Smooth muscle cell (in vitro differentiated cells): ENCODE data around the gene GGACT. TPM values are rescaled to one million over a fixed set of nuclear protein-coding genes. Genes with fewer than 3 reads are reported as not detected.

Experiments
- DNase-seq: peaks from one replicate; lab custom pipeline; 2025; ENCODE audit not compliant: unreplicated experiment; lab: John Stamatoyannopoulos, UW
- H2AFZ ChIP-seq: fragments of 200-600 bp; sonication (generic); 2 replicates; pipeline ENCODE4 v1.6.0; 2016; ENCODE audit warnings: antibody characterized with exemption, low read depth, mild to moderate bottlenecking
- H3F3A ChIP-seq: fragments of 200-600 bp; sonication (generic); 2 replicates; pipeline ENCODE4 v1.6.0; 2017; ENCODE audit warnings: antibody characterized with exemption, low read depth
- H3K27ac ChIP-seq: fragments of 200-600 bp; sonication (generic); 2 replicates; pipeline ENCODE4 v1.5.1; 2016; ENCODE audit warnings: low read depth, mild to moderate bottlenecking
- H3K27me3 ChIP-seq: fragments of 200-600 bp; sonication (generic); 2 replicates; pipeline ENCODE4 v1.6.1; 2016; ENCODE audit warnings: low read depth, mild to moderate bottlenecking
- H3K36me3 ChIP-seq: fragments of 200-600 bp; sonication (generic); 2 replicates; pipeline ENCODE4 v1.5.1; 2016; ENCODE audit warnings: low read depth
- H3K4me1 ChIP-seq: fragments of 200-600 bp; sonication (generic); 2 replicates; pipeline ENCODE4 v1.5.1; 2016; ENCODE audit warnings: low read depth
- H3K4me2 ChIP-seq: fragments of 200-600 bp; sonication (generic); 2 replicates; pipeline ENCODE4 v1.6.0; 2016; ENCODE audit warnings: mild to moderate bottlenecking
- H3K4me3 ChIP-seq: fragments of 200-600 bp; sonication (generic); 2 replicates; pipeline ENCODE4 v1.5.1; 2016; ENCODE audit warnings: mild to moderate bottlenecking
- H3K79me2 ChIP-seq: fragments of 200-600 bp; sonication (generic); 2 replicates; pipeline ENCODE4 v1.6.0; 2016; ENCODE audit warnings: low read depth, mild to moderate bottlenecking
- H3K9ac ChIP-seq: fragments of 200-600 bp; sonication (generic); 2 replicates; pipeline ENCODE4 v1.6.0; 2016; ENCODE audit warnings: low read depth
- H3K9me3 ChIP-seq: fragments of 200-600 bp; sonication (generic); replicated peaks from 2 replicates; pipeline ENCODE4 v1.5.1; 2016; ENCODE audit warnings: low read depth
- H4K20me1 ChIP-seq: fragments of 200-600 bp; sonication (generic); 2 replicates; pipeline ENCODE4 v1.6.0; 2016; ENCODE audit warnings: low read depth
- WGBS: methylation state at CpG from one replicate; pipeline ENCODE4 v1.1.7; 2016; ENCODE audit warnings: low lambda C conversion rate; 5-methylcytosine and 5-hydroxymethylcytosine counted together
- polyA plus RNA-seq: library from polyadenylated mRNA; unstranded; fragments of >200 nt; fragmentation: Nextera tagmentation; extraction: Ambion mirVana; gene quantifications from 2 replicates; pipeline ENCODE4 v1.2.1, GENCODE V29; 2016
- total RNA-seq: library from RNA; depleted of rRNA; stranded (reverse); fragments of >200 nt; gene quantifications from 2 replicates; pipeline ENCODE4 v1.2.3, GENCODE V29; 2014
- TF ChIP-seq, protein P1 (sequence below): fragments of 200-600 bp; sonication (generic); IDR thresholded peaks from 2 replicates; pipeline ENCODE4 v1.5.1; 2017; ENCODE audit warnings: borderline replicate concordance, mild to moderate bottlenecking, antibody characterized with exemption; ENCODE audit not compliant: insufficient read depth, poor library complexity, severe bottlenecking

Gene GGACT
- total and polyA plus RNA-seq, 2 experiments from 2014 or later: 2.5 to 7.1 TPM

DNA sequence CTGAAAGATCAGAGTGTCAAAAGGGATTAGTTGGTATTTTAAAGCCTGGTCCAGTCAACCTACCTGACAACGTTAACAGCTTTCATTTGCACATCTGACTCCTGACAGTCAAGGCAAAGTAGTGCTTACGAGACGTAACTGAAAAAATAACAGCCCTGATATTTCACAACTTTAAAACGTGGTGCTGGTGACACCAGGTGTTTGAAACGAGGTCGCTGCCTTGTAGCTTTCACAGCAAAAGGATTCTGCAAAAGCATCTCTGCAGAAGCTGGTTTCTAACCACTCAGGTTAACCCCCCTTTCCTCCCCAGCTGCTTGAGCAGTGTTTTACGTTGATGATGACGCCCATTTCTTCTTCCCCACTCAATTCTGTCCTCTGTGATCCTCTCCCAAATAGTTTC lies 23.3 kb downstream of the GGACT start:
- 68% methylated on average over 8 of the region's 8 CpGs for WGBS
- no peak for DNase-seq
- H3K27me3 ChIP-seq: no peaks in the 10 kb centered on the region

DNA sequence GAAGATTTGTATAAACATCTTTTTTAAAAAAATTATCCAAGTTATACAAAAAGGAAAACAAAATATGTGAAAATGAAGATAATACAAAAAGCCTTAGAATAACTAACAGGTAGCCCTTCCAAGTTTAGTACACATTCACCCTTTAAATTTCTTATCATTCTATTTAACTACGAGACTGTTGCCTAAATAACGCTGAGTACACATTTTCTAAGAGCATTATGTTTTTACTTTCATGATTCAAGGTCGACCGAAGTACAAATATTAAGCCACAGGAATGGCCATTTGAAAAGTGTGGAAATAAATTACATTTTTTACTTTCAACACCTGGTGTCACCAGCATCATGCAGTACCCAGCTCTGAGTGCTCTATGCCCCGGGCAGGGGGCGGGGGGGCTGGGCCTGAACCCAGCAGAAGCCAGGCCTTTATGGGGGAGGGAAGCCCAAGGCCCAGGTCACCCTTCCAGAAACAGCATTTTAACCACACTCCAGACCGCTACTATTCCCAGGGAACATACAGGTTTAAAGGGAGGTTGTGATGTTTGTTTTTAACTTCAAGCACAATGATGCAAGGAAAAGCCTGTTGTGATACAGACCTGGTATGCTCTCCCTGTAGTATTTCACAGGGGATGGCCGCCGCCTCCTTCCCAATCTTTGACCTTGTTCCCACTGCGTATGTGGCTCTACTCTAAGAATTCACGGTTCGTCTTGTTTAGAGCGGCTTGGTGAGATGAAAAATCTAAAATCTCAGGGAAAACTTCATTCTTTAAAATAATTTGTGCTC lies 24.0 kb downstream of the GGACT start:
- H3K27me3 ChIP-seq: no peaks in the 10 kb centered on the region
- H3F3A ChIP-seq: no peaks in the 10 kb centered on the region
- no peak overlapping the region for H3K9ac ChIP-seq
- H2AFZ ChIP-seq: no peak overlapping the region
- H3K79me2 ChIP-seq: no peaks in the 10 kb centered on the region
- 88% methylated on average over 13 of the region's 13 CpGs for WGBS
- no peaks in the 10 kb centered on the region for H3K36me3 ChIP-seq
- H4K20me1 ChIP-seq: no peaks in the 10 kb centered on the region
- no peak overlapping the region for H3K4me2 ChIP-seq
- H3K27ac ChIP-seq: no peak overlapping the region
- no peaks in the 10 kb centered on the region for H3K9me3 ChIP-seq
- TF ChIP-seq, protein P1, sequence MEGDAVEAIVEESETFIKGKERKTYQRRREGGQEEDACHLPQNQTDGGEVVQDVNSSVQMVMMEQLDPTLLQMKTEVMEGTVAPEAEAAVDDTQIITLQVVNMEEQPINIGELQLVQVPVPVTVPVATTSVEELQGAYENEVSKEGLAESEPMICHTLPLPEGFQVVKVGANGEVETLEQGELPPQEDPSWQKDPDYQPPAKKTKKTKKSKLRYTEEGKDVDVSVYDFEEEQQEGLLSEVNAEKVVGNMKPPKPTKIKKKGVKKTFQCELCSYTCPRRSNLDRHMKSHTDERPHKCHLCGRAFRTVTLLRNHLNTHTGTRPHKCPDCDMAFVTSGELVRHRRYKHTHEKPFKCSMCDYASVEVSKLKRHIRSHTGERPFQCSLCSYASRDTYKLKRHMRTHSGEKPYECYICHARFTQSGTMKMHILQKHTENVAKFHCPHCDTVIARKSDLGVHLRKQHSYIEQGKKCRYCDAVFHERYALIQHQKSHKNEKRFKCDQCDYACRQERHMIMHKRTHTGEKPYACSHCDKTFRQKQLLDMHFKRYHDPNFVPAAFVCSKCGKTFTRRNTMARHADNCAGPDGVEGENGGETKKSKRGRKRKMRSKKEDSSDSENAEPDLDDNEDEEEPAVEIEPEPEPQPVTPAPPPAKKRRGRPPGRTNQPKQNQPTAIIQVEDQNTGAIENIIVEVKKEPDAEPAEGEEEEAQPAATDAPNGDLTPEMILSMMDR: no peak
- no peak overlapping the region for H3K4me3 ChIP-seq
- DNase-seq: no peak
- H3K4me1 ChIP-seq: no peaks in the 10 kb centered on the region

More for the DNA sequence above, 23.3 kb downstream of the GGACT start:
- Histone ChIP-seq H3K9ac (no peak overlapping the region), H2AFZ (no peak overlapping the region), H3K79me2 (no peaks in the 10 kb centered on the region), H3F3A (no peaks in the 10 kb centered on the region), H3K36me3 (no peaks in the 10 kb centered on the region), H3K4me2 (no peak overlapping the region), H3K4me3 (no peak overlapping the region), H4K20me1 (no peaks in the 10 kb centered on the region), H3K9me3 (no peaks in the 10 kb centered on the region), H3K4me1 (no peaks in the 10 kb centered on the region), H3K27ac (no peak overlapping the region)
- TF ChIP-seq, protein P1: no peak

DNA sequence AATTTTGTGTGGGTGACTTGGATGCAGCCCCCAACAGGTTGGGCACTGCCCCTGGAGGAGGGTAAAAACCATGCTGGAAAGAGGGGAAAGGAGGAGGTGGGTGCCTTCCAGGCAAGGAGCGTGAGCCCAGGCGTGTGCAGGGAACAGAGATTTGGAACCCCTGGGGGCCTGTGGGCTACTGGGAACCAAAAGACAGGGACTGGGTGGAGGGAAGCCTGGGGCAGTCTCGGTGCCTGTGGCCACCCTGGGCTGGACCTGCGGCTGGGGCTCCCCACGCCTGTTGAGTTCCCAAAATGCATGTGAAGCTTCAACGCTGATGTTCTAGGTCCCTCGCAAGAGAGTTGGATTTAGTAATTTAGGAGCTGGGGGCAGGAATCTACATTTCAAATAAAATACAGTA lies 24.8 kb downstream of the GGACT start:
- H3F3A ChIP-seq: no peaks in the 10 kb centered on the region
- no peak overlapping the region for H3K27ac ChIP-seq
- TF ChIP-seq, protein P1: no peak
- no peak overlapping the region for H3K9ac ChIP-seq
- no peak overlapping the region for H3K4me3 ChIP-seq
- no peaks in the 10 kb centered on the region for H3K27me3 ChIP-seq
- WGBS: 93% methylated on average over 7 of the region's 7 CpGs
- no peak for DNase-seq
- H3K36me3 ChIP-seq: no peaks in the 10 kb centered on the region
- H3K79me2 ChIP-seq: no peaks in the 10 kb centered on the region
- H3K4me2 ChIP-seq: no peak overlapping the region
- no peaks in the 10 kb centered on the region for H3K9me3 ChIP-seq
- H2AFZ ChIP-seq: no peak overlapping the region
- H4K20me1 ChIP-seq: no peaks in the 10 kb centered on the region
- H3K4me1 ChIP-seq: no peaks in the 10 kb centered on the region
